ENCODE results near the gene RHOG. TPM values are rescaled to one million over a fixed set of nuclear protein-coding genes. Genes with fewer than 3 reads are reported as not detected.

Gene RHOG
- total RNA-seq, 4 donors from 2014 or later: 38.0 to 77.4 (median 46.9) TPM

GRCh38 chr11:3825473-3826154 is 15.1 kb downstream of the RHOG start:
- ATAC-seq: no peak
- TF ChIP-seq POLR2A (IDR thresholded peaks at IDR 0.05): no peak
- TF ChIP-seq, protein P1, sequence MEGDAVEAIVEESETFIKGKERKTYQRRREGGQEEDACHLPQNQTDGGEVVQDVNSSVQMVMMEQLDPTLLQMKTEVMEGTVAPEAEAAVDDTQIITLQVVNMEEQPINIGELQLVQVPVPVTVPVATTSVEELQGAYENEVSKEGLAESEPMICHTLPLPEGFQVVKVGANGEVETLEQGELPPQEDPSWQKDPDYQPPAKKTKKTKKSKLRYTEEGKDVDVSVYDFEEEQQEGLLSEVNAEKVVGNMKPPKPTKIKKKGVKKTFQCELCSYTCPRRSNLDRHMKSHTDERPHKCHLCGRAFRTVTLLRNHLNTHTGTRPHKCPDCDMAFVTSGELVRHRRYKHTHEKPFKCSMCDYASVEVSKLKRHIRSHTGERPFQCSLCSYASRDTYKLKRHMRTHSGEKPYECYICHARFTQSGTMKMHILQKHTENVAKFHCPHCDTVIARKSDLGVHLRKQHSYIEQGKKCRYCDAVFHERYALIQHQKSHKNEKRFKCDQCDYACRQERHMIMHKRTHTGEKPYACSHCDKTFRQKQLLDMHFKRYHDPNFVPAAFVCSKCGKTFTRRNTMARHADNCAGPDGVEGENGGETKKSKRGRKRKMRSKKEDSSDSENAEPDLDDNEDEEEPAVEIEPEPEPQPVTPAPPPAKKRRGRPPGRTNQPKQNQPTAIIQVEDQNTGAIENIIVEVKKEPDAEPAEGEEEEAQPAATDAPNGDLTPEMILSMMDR (IDR thresholded peaks at IDR 0.05 in 4 of 5, conservative IDR thresholded peaks at IDR 0.05 in 1 of 5): no peak
- intact Hi-C loops (cut with DNase I; ENCODE audit: low total_unique reads) (no loop called here), in situ Hi-C loops (cut with MboI; ENCODE audit: low sequenced_read_pairs in 4 of 4) (loop anchor here in 3 of 4 donors (25.0 kb wide), 2 partner anchors 363 to 787 kb away; partner anchors contain the start of gene TRIM68 (in 1 of the 3))
- H3K9me3 ChIP-seq: no peaks in the 10 kb centered on the region
- DNase-seq: no peak
- H3K27me3 ChIP-seq: no peaks in the 10 kb centered on the region
- H3K4me1 ChIP-seq: no peaks in the 10 kb centered on the region
- no peak overlapping the region for H3K27ac ChIP-seq
- no peak overlapping the region for H3K4me3 ChIP-seq
- peaks cover 0 to 29% of the 10 kb centered on the region in 2 donors for H3K36me3 ChIP-seq

DNA sequence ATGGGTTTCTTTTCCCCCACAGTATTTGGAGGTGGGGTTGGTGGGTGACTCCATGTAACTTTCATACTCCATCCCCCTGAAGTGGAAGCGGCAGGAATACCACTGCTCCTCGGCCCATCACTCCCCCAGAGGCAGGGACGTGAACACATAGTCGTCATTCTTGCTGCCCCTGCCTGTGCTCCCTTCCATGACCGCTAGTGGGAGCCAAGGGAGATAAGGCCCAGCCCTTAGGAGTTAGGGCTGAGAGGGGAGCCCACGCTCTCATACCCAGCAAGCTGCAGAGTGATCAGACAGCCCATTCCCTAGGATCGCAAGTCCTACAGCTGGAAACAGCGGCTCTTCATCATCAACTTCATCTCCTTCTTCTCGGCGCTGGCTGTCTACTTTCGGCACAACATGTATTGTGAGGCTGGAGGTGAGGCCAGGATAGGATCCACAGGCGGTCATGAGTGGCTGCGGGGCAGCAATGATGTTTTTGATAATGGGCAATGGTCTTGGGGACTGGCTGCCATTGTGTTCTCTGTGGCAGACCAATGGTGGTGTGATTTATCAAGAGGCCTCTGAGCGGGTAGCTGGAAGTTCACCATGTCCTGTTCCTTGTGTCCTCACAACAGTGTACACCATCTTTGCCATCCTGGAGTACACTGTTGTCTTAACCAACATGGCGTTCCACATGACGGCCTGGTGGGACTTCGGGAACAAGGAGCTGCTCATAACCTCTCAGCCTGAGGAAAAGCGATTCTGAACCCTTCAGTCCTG is 15.9 kb downstream of the RHOG start:
- Histone ChIP-seq H3K27ac (no peak overlapping the region), H3K36me3 (peaks cover 0 to 23% of the 10 kb centered on the region in 2 donors), H3K4me1 (no peaks in the 10 kb centered on the region), H3K4me3 (no peak overlapping the region), H3K9me3 (no peaks in the 10 kb centered on the region), H3K27me3 (no peaks in the 10 kb centered on the region)
- intact Hi-C loops (cut with DNase I; ENCODE audit: low total_unique reads): no loop called here
- ATAC-seq (peak in 1 of 2 donors; percentile 52), DNase-seq (peak in 1 of 2 donors; percentile 37)
- in situ Hi-C loops (cut with MboI; ENCODE audit: low sequenced_read_pairs in 4 of 4): loop anchor here in 3 of 4 donors (25.0 kb wide), 2 partner anchors 363 to 787 kb away; partner anchors contain the start of gene TRIM68 (in 1 of the 3)
- TF ChIP-seq, protein P1 (IDR thresholded peaks at IDR 0.05 in 4 of 5, conservative IDR thresholded peaks at IDR 0.05 in 1 of 5): peak in 4 of 5 experiments; percentile 29 to 59 (median 44)
- TF ChIP-seq POLR2A (IDR thresholded peaks at IDR 0.05): no peak

DNA sequence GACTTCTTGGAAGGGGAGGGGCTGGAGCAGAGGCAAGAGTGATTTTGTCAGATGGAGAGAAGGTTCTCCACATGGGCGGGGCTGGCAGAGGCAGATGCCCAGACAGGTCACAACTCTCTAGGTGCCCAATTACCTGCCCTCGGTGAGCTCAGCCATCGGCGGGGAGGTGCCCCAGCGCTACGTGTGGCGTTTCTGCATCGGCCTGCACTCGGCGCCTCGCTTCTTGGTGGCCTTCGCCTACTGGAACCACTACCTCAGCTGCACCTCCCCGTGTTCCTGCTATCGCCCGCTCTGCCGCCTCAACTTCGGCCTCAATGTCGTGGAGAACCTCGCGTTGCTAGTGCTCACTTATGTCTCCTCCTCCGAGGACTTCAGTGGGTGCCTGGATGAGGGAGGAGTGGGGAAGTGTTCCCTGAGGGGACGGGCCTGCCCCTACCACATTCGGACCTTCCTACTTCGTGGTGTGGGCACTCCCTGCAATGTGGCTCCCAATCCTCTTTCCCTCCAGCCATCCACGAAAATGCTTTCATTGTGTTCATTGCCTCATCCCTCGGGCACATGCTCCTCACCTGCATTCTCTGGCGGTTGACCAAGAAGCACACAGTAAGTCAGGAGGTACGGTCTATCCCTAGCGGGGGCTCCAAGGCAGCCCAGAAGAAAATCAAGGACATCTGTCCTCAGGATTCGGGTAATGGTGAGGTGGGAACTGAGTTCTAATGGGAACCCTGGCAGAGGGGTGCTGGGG is 16.8 kb downstream of the RHOG start:
- ATAC-seq (no peak), DNase-seq (no peak)
- TF ChIP-seq POLR2A (IDR thresholded peaks at IDR 0.05): no peak
- TF ChIP-seq, protein P1 (IDR thresholded peaks at IDR 0.05 in 4 of 5, conservative IDR thresholded peaks at IDR 0.05 in 1 of 5): no peak
- in situ Hi-C loops (cut with MboI; ENCODE audit: low sequenced_read_pairs in 4 of 4): no loop called here
- intact Hi-C loops (cut with DNase I; ENCODE audit: low total_unique reads): no loop called here
- no peaks in the 10 kb centered on the region for H3K9me3 ChIP-seq
- no peaks in the 10 kb centered on the region for H3K27me3 ChIP-seq
- no peak overlapping the region for H3K27ac ChIP-seq
- H3K4me3 ChIP-seq: no peak overlapping the region
- H3K4me1 ChIP-seq: no peaks in the 10 kb centered on the region
- peaks cover 0 to 23% of the 10 kb centered on the region in 2 donors for H3K36me3 ChIP-seq

- intact Hi-C loops (cut with DNase I; ENCODE audit: low total_unique reads) (no loop called here), in situ Hi-C loops (cut with MboI; ENCODE audit: low sequenced_read_pairs in 4 of 4) (no loop called here)
- no peaks in the 10 kb centered on the region for H3K27me3 ChIP-seq
- DNase-seq (no peak), ATAC-seq (peak; percentile 73 to 77)
- no peaks in the 10 kb centered on the region for H3K4me1 ChIP-seq
- TF ChIP-seq POLR2A (IDR thresholded peaks at IDR 0.05): no peak
- TF ChIP-seq, protein P1 (IDR thresholded peaks at IDR 0.05 in 4 of 5, conservative IDR thresholded peaks at IDR 0.05 in 1 of 5): no peak
- no peaks in the 10 kb centered on the region for H3K9me3 ChIP-seq
- no peak overlapping the region for H3K4me3 ChIP-seq
- H3K36me3 ChIP-seq: peaks cover 0 to 23% of the 10 kb centered on the region in 2 donors
- H3K27ac ChIP-seq: no peak overlapping the region
These were observed 17.5 kb downstream of the RHOG start for GRCh38 chr11:3823303-3823702.

Data from gastrocnemius medialis (tissue), 4 donors.